Stimulated activated CD4-positive, alpha-beta T cell treated with anti-CD3 and anti-CD28 coated beads, Interleukin-12 subunit alpha, Interleukin-12 subunit beta, amount 100 ng/mL, for 24 hours (primary cell): ENCODE measurements around the gene CEP152.

ENCODE experiments used
- DNase-seq, 2 experiments: peaks; one replicate each; pipeline ENCODE4 v3.0.0-alpha.2; 2020; ENCODE audit warnings: low read depth in 2 of 2

Gene CEP152

DNA sequence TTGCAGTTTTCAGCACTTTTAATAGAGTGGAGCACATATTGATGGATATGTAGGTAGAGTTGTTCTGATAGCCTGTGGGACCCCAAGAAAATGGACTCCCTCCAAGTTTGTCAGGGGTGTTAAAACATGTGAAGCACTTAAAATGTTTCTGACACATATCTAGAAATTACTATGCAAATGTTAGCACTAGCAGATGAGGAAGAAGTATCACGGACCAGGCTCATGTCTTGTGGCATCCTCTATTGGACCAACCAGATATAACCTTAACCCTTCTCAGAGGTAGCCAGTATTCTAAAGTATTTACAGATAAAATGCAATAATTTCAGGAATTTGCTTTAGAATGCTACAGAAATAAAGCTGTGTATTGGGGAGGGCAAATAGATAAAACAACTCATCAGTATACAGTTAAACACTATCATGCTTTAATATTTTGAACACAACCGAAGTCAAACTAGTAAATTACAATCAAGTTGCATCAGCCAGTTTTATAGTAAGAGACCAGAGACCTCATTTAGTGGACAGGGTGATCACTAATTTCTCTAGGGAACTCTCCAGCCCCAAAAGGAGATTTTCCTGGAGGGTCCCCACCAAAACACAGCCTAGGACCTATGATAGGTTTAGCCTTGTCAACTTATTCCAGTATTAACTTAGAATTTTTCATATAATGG, 108.2 kb downstream of the CEP152 start:
- no peak for DNase-seq

DNA sequence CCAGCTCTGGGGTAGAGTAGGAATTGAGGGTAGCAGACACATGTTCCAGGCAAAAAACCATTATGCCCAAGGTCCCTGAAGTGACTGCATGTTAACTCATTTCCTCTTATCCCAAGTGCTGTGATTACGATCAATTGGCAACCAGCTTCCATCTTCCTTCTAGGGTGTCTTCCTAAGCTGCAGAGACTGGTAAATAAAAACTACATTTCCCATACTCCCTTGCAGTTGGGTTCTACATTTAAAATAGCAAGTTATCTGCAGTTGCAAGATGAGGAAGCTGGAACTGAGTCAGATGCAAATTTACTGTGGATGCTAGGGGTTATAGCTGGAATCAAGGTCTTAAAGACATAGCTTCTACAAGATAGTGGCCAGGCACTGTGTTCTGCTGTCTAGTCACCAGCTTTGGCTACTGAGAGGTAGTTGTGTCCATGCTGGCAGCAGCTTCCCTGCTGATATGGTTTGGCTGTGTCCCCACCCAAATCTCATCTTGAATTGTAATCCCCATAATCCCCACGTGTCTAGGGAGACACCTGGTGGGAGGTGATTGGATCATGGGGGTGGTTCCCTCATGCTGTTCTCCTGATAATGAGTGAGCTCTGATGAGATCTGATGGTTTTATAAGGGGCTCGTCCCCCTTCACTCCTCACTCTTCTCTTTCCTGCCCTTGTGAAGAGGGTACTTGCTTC, 114.1 kb downstream of the CEP152 start:
- no peak for DNase-seq

DNA sequence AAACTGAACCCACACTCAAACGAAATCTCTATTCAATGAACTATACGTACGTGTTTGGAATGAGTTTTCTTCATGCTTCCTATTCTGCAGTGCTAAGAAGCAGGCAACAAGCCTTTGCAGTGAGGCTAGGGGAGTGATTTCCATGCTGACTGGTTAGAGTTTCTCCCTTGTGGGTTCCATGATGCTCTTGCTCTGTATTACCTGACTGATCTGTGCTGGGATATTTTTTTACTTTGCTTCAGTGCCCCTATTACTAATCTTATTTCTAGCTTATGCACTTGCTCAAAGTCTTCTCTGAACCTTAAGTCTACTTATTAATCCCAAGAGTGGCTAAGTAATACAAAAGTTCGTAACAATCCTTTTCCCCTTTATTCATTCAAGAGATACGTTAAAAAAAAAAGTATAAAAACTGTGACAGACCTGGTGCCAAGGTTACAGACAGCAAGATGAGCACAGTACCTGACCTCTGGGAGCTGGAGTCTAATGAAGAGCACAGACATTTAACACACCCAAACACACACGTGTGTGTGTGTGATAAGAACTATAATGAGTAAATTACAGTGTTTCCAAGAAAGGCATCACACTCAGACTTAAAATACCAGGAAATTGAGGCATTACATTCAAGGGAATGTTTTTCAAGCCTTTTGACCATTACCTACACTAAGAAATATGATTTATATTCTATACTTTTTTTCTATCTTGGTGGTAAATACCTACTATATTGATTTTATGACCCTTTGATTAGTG, 114.9 kb downstream of the CEP152 start:
- DNase-seq = no peak

DNA sequence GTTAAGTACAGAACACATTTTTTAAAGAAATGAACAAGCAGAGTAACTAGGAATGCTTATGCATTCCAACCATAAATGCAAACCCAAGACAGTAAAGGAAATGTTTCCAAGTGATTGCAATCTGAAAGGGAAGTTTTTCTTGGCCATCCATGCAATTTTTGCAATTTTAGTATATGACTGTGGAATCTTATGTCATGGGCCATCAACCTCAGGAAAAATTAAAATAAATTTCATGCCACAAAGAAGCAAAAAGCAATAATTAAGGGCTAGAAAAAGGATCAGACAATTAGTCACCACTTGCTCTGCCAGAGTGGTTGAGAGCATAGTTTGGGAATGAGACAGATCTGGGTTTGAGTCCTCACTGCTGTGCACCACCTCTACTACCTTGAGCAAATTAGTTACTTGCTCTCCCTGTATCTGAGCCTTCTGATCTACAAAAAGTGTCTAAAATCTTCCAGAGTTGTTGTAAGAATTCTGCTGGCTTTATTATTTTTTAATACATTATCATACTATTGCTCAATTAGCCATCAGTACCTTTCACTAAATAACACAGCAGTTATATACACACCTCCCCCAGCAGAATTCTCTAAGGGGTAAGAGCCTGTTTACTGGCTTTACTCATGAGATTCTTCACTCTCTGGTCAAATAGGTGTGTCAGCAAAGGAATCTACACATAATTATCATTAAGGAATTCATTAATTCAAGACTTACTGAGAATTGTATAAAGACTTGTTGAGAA, 115.6 kb downstream of the CEP152 start:
- no peak for DNase-seq

DNA sequence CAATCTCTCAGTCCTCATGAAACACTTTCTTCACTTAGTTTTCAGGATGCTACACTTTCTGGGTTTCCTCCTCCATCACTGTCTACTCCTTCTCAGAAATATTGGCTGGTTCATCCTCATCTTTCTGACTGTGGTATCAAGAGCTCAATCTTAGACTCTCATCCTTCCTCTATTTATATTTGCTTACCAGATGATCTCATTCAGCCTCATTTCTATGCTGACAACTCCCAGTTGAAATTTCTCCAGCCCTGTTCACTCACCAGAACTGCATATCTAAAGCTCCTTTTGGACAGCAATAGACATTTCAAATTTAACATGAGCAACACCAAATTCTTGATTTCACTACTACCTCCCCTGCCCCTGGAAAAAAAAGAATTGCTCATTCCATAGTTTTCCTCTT, 117.4 kb downstream of the CEP152 start:
- no peak for DNase-seq

DNA sequence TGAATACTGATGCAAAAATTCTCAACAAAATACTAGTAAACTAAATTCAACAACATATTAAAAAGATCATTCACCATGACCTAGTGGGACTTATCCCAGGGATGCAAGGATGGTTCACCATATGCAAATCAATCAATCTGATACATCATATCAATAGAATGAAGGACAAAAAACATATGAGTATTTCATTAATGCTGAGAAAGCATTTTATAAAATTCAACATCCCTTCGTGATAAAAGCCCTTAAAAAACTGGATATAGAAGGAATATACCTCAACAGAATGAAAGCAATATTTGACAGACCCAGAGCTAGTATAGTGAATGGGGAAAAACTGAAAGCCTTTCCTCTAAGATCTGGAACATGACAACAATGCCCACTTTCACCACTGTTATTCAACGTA, 122.4 kb downstream of the CEP152 start:
- no peak for DNase-seq
